ENCODE results near the gene CACNB4.

The CACNB4 gene

GRCh38 chr2:151840216-151841046 is 258.4 kb downstream of the CACNB4 start:
- no peak overlapping the region for H3K4me3 ChIP-seq (ENCODE audit: extremely low read depth, insufficient read depth, low read length, poor library complexity, severe bottlenecking)
- WGBS, 2 experiments (ENCODE audit: insufficient coverage in 2 of 2) = 67 to 83% methylated on average over 1 of the region's 5 CpGs
- no peaks in the 10 kb centered on the region for H3K9me3 ChIP-seq (ENCODE audit: control insufficient read depth, low read length)
- H3K36me3 ChIP-seq (ENCODE audit: control insufficient read depth, insufficient read depth, low read length) = no peaks in the 10 kb centered on the region
- H3K27ac ChIP-seq (ENCODE audit: low read depth, low read length, severe bottlenecking) = no peak overlapping the region
- H3K4me1 ChIP-seq (ENCODE audit: control insufficient read depth, insufficient read depth, low read length, poor library complexity, severe bottlenecking) = peaks cover 9% of the 10 kb centered on the region

GRCh38 chr2:151837926-151838325 is 260.9 kb downstream of the CACNB4 start:
- WGBS, 2 experiments (ENCODE audit: insufficient coverage in 2 of 2) = 71 to 100% methylated on average over 1 of the region's 3 CpGs
- H3K4me3 ChIP-seq (ENCODE audit: extremely low read depth, insufficient read depth, low read length, poor library complexity, severe bottlenecking) = no peak overlapping the region
- H3K4me1 ChIP-seq (ENCODE audit: control insufficient read depth, insufficient read depth, low read length, poor library complexity, severe bottlenecking) = no peaks in the 10 kb centered on the region
- no peaks in the 10 kb centered on the region for H3K36me3 ChIP-seq (ENCODE audit: control insufficient read depth, insufficient read depth, low read length)
- no peaks in the 10 kb centered on the region for H3K9me3 ChIP-seq (ENCODE audit: control insufficient read depth, low read length)
- no peak overlapping the region for H3K27ac ChIP-seq (ENCODE audit: low read depth, low read length, severe bottlenecking)

- no CpG with 5 or more reads among the region's 3 CpGs for WGBS, 2 experiments (ENCODE audit: insufficient coverage in 2 of 2)
- no peak overlapping the region for H3K27ac ChIP-seq (ENCODE audit: low read depth, low read length, severe bottlenecking)
- H3K9me3 ChIP-seq (ENCODE audit: control insufficient read depth, low read length) = no peaks in the 10 kb centered on the region
- H3K36me3 ChIP-seq (ENCODE audit: control insufficient read depth, insufficient read depth, low read length) = no peaks in the 10 kb centered on the region
- no peaks in the 10 kb centered on the region for H3K4me1 ChIP-seq (ENCODE audit: control insufficient read depth, insufficient read depth, low read length, poor library complexity, severe bottlenecking)
- H3K4me3 ChIP-seq (ENCODE audit: extremely low read depth, insufficient read depth, low read length, poor library complexity, severe bottlenecking) = no peak overlapping the region
These were observed 264.9 kb downstream of the CACNB4 start for GRCh38 chr2:151833984-151834383.

- Histone ChIP-seq H3K27ac (ENCODE audit: low read depth, low read length, severe bottlenecking) (no peak overlapping the region), H3K36me3 (ENCODE audit: control insufficient read depth, insufficient read depth, low read length) (no peaks in the 10 kb centered on the region), H3K9me3 (ENCODE audit: control insufficient read depth, low read length) (no peaks in the 10 kb centered on the region), H3K4me3 (ENCODE audit: extremely low read depth, insufficient read depth, low read length, poor library complexity, severe bottlenecking) (no peak overlapping the region), H3K4me1 (ENCODE audit: control insufficient read depth, insufficient read depth, low read length, poor library complexity, severe bottlenecking) (peaks cover 5% of the 10 kb centered on the region)
- WGBS, 2 experiments (ENCODE audit: insufficient coverage in 2 of 2) = no CpG with 5 or more reads among the region's 2 CpGs
These were observed 267.9 kb downstream of the CACNB4 start for GRCh38 chr2:151830961-151831360.

GRCh38 chr2:151828890-151829324 is 269.9 kb downstream of the CACNB4 start:
- no peak overlapping the region for H3K27ac ChIP-seq (ENCODE audit: low read depth, low read length, severe bottlenecking)
- peaks cover 19% of the 10 kb centered on the region for H3K4me1 ChIP-seq (ENCODE audit: control insufficient read depth, insufficient read depth, low read length, poor library complexity, severe bottlenecking)
- H3K9me3 ChIP-seq (ENCODE audit: control insufficient read depth, low read length) = no peaks in the 10 kb centered on the region
- WGBS, 2 experiments (ENCODE audit: insufficient coverage in 2 of 2) = 61 to 100% methylated on average over 2 of the region's 5 CpGs
- no peaks in the 10 kb centered on the region for H3K36me3 ChIP-seq (ENCODE audit: control insufficient read depth, insufficient read depth, low read length)
- peak overlapping the region; percentile 94 for H3K4me3 ChIP-seq (ENCODE audit: extremely low read depth, insufficient read depth, low read length, poor library complexity, severe bottlenecking)

GRCh38 chr2:151828143-151828889 is 270.5 kb downstream of the CACNB4 start, which contains the start of gene ARL5A:
Gene ARL5A (minus strand): TSS chr2:151828421. CDS start chr2:151828176, 245 bp downstream.
- peak within 1 kb of the TSS; percentile 94 for H3K4me3 ChIP-seq (ENCODE audit: extremely low read depth, insufficient read depth, low read length, poor library complexity, severe bottlenecking)
- no peaks in the 10 kb centered on the region for H3K36me3 ChIP-seq (ENCODE audit: control insufficient read depth, insufficient read depth, low read length)
- H3K4me1 ChIP-seq (ENCODE audit: control insufficient read depth, insufficient read depth, low read length, poor library complexity, severe bottlenecking) = peaks cover 19% of the 10 kb centered on the region
- peak within 1 kb of the TSS; percentile 88 for H3K27ac ChIP-seq (ENCODE audit: low read depth, low read length, severe bottlenecking)
- no peaks in the 10 kb centered on the region for H3K9me3 ChIP-seq (ENCODE audit: control insufficient read depth, low read length)
- WGBS, 2 experiments (ENCODE audit: insufficient coverage in 2 of 2) = 0 to 1% methylated on average over 29 to 46 of the region's 64 CpGs

GRCh38 chr2:151827564-151828142 is 271.2 kb downstream of the CACNB4 start:
- Histone ChIP-seq H3K4me1 (ENCODE audit: control insufficient read depth, insufficient read depth, low read length, poor library complexity, severe bottlenecking) (peaks cover 19% of the 10 kb centered on the region), H3K9me3 (ENCODE audit: control insufficient read depth, low read length) (no peaks in the 10 kb centered on the region), H3K27ac (ENCODE audit: low read depth, low read length, severe bottlenecking) (peak overlapping the region; percentile 88), H3K36me3 (ENCODE audit: control insufficient read depth, insufficient read depth, low read length) (peaks cover 1% of the 10 kb centered on the region), H3K4me3 (ENCODE audit: extremely low read depth, insufficient read depth, low read length, poor library complexity, severe bottlenecking) (peak overlapping the region; percentile 94)
- 0 to 1% methylated on average over 23 to 31 of the region's 38 CpGs for WGBS, 2 experiments (ENCODE audit: insufficient coverage in 2 of 2)

- H3K9me3 ChIP-seq (ENCODE audit: control insufficient read depth, low read length) = no peaks in the 10 kb centered on the region
- peak overlapping the region; percentile 94 for H3K4me3 ChIP-seq (ENCODE audit: extremely low read depth, insufficient read depth, low read length, poor library complexity, severe bottlenecking)
- 80% methylated on average over 4 of the region's 6 CpGs; no CpG with 5 or more reads in 1 of the 2 experiments for WGBS, 2 experiments (ENCODE audit: insufficient coverage in 2 of 2)
- H3K36me3 ChIP-seq (ENCODE audit: control insufficient read depth, insufficient read depth, low read length) = peaks cover 7% of the 10 kb centered on the region
- peaks cover 19% of the 10 kb centered on the region for H3K4me1 ChIP-seq (ENCODE audit: control insufficient read depth, insufficient read depth, low read length, poor library complexity, severe bottlenecking)
- H3K27ac ChIP-seq (ENCODE audit: low read depth, low read length, severe bottlenecking) = no peak overlapping the region
These were observed 272.1 kb downstream of the CACNB4 start for GRCh38 chr2:151826737-151827157.

- no peaks in the 10 kb centered on the region for H3K9me3 ChIP-seq (ENCODE audit: control insufficient read depth, low read length)
- no peak overlapping the region for H3K27ac ChIP-seq (ENCODE audit: low read depth, low read length, severe bottlenecking)
- peaks cover 7% of the 10 kb centered on the region for H3K36me3 ChIP-seq (ENCODE audit: control insufficient read depth, insufficient read depth, low read length)
- peaks cover 19% of the 10 kb centered on the region for H3K4me1 ChIP-seq (ENCODE audit: control insufficient read depth, insufficient read depth, low read length, poor library complexity, severe bottlenecking)
- WGBS, 2 experiments (ENCODE audit: insufficient coverage in 2 of 2) = 20% methylated on average over 1 of the region's 2 CpGs; no CpG with 5 or more reads in 1 of the 2 experiments
- H3K4me3 ChIP-seq (ENCODE audit: extremely low read depth, insufficient read depth, low read length, poor library complexity, severe bottlenecking) = no peak overlapping the region
These were observed 274.0 kb downstream of the CACNB4 start for GRCh38 chr2:151824886-151825285.

GRCh38 chr2:151823651-151824050 is 275.2 kb downstream of the CACNB4 start:
- H3K4me1 ChIP-seq (ENCODE audit: control insufficient read depth, insufficient read depth, low read length, poor library complexity, severe bottlenecking) = peaks cover 19% of the 10 kb centered on the region
- H3K9me3 ChIP-seq (ENCODE audit: control insufficient read depth, low read length) = no peaks in the 10 kb centered on the region
- H3K27ac ChIP-seq (ENCODE audit: low read depth, low read length, severe bottlenecking) = no peak overlapping the region
- peaks cover 7% of the 10 kb centered on the region for H3K36me3 ChIP-seq (ENCODE audit: control insufficient read depth, insufficient read depth, low read length)
- no peak overlapping the region for H3K4me3 ChIP-seq (ENCODE audit: extremely low read depth, insufficient read depth, low read length, poor library complexity, severe bottlenecking)
- WGBS, 2 experiments (ENCODE audit: insufficient coverage in 2 of 2) = 63 to 73% methylated on average over 2 to 5 of the region's 6 CpGs
